ENCODE measurements around the gene STK24. TPM values are rescaled to one million over a fixed set of nuclear protein-coding genes. Genes with fewer than 3 reads are reported as not detected.

STK24 gene
- total RNA-seq, 4 donors from 2014 or later: 29.7 to 73.5 (median 62.6) TPM

DNA sequence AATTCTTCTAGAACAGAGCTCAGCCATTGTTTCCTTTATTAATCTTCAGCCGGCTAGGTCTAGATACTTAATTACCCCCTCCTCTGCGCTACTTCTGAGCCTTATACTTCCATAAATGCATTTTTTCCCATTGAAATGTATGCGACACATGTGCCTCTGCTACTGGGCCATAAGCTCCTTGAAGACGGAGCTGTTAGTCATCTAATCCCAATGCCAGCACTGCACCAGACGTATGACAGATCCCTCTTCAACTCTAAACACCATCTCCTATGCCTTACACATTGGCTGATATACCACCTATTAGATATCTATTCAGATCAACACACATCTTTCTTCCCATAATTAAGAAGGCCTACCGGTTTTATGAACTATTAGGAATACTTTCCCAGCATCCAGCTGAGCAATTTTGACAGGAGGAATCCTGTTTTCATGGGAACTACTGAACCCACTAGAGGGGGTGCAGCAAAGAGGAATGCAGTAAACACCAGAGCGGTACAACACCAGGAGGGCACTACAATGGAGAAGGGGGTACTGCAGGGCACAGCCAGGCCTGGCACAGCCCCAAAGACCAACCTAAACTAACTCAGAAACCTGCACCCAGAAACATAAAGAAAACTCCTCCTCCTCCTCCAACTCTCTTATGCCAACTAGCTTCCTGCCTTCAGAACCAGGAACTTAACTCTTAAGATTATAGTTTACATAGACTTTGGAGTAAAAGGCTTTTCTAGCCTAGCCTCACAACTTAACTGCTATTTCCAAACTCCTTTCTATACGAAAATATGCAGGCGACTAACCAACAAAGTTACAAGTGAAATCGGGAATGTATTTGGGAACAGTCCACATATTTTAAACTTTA lies 18.7 kb downstream of the STK24 start:
- Histone ChIP-seq H3K4me1 (peaks cover 4 to 12% of the 10 kb centered on the region in 2 donors), H3K4me3 (no peak overlapping the region), H3K27ac (no peak overlapping the region), H3K36me3 (no peaks in the 10 kb centered on the region), H3K27me3 (no peaks in the 10 kb centered on the region), H3K9me3 (no peaks in the 10 kb centered on the region)
- no peak for DNase-seq
- no peak for TF ChIP-seq POLR2A (IDR thresholded peaks at IDR 0.05)
- TF ChIP-seq, protein P1, sequence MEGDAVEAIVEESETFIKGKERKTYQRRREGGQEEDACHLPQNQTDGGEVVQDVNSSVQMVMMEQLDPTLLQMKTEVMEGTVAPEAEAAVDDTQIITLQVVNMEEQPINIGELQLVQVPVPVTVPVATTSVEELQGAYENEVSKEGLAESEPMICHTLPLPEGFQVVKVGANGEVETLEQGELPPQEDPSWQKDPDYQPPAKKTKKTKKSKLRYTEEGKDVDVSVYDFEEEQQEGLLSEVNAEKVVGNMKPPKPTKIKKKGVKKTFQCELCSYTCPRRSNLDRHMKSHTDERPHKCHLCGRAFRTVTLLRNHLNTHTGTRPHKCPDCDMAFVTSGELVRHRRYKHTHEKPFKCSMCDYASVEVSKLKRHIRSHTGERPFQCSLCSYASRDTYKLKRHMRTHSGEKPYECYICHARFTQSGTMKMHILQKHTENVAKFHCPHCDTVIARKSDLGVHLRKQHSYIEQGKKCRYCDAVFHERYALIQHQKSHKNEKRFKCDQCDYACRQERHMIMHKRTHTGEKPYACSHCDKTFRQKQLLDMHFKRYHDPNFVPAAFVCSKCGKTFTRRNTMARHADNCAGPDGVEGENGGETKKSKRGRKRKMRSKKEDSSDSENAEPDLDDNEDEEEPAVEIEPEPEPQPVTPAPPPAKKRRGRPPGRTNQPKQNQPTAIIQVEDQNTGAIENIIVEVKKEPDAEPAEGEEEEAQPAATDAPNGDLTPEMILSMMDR (IDR thresholded peaks at IDR 0.05): no peak
- intact Hi-C loops (cut with DNase I; ENCODE audit: low total_unique reads): no loop called here

- DNase-seq: no peak
- peaks cover 4 to 12% of the 10 kb centered on the region in 2 donors for H3K4me1 ChIP-seq
- intact Hi-C loops (cut with DNase I; ENCODE audit: low total_unique reads): no loop called here
Measured at GRCh38 chr13:98556968-98557631, 19.8 kb downstream of the STK24 start.

GRCh38 chr13:98556142-98556816 lies 20.6 kb downstream of the STK24 start:
- Histone ChIP-seq H3K4me3 (no peak overlapping the region), H3K4me1 (peaks cover 4 to 11% of the 10 kb centered on the region in 2 donors), H3K36me3 (no peaks in the 10 kb centered on the region), H3K27me3 (no peaks in the 10 kb centered on the region), H3K9me3 (no peaks in the 10 kb centered on the region), H3K27ac (no peak overlapping the region)
- no peak for DNase-seq
- intact Hi-C loops (cut with DNase I; ENCODE audit: low total_unique reads): no loop called here
- no peak for TF ChIP-seq POLR2A (IDR thresholded peaks at IDR 0.05)
- TF ChIP-seq, protein P1 (IDR thresholded peaks at IDR 0.05): no peak

More at GRCh38 chr13:98556968-98557631, 19.8 kb downstream of the STK24 start:
- Histone ChIP-seq H3K9me3 (no peaks in the 10 kb centered on the region), H3K36me3 (no peaks in the 10 kb centered on the region), H3K27me3 (no peaks in the 10 kb centered on the region), H3K4me3 (no peak overlapping the region), H3K27ac (no peak overlapping the region)
- TF ChIP-seq POLR2A (IDR thresholded peaks at IDR 0.05): no peak

- Histone ChIP-seq H3K4me1 (peaks cover 0 to 4% of the 10 kb centered on the region in 2 donors), H3K4me3 (no peak overlapping the region), H3K27ac (no peak overlapping the region), H3K27me3 (no peaks in the 10 kb centered on the region), H3K36me3 (no peaks in the 10 kb centered on the region), H3K9me3 (no peaks in the 10 kb centered on the region)
- TF ChIP-seq, protein P1 (IDR thresholded peaks at IDR 0.05): no peak
- TF ChIP-seq POLR2A (IDR thresholded peaks at IDR 0.05): no peak
- DNase-seq: no peak
- intact Hi-C loops (cut with DNase I; ENCODE audit: low total_unique reads): no loop called here
Measured at GRCh38 chr13:98549728-98550317, 27.1 kb downstream of the STK24 start.

GRCh38 chr13:98549006-98549727 lies 27.7 kb downstream of the STK24 start:
- TF ChIP-seq, protein P1 (IDR thresholded peaks at IDR 0.05): no peak
- TF ChIP-seq POLR2A (IDR thresholded peaks at IDR 0.05): no peak
- no peaks in the 10 kb centered on the region for H3K36me3 ChIP-seq
- H3K4me1 ChIP-seq: peaks cover 0 to 4% of the 10 kb centered on the region in 2 donors
- DNase-seq: no peak
- H3K4me3 ChIP-seq: no peak overlapping the region
- intact Hi-C loops (cut with DNase I; ENCODE audit: low total_unique reads): no loop called here
- no peak overlapping the region for H3K27ac ChIP-seq
- no peaks in the 10 kb centered on the region for H3K27me3 ChIP-seq
- H3K9me3 ChIP-seq: no peaks in the 10 kb centered on the region
